K562 (cell line): ENCODE measurements around the gene LZTR1. TPM values are rescaled to one million over a fixed set of nuclear protein-coding genes. Genes with fewer than 3 reads are reported as not detected.

Experiments
- CC2D1A ChIP-seq: fragments of 450-650 bp; IDR thresholded peaks from 2 replicates; pipeline ENCODE4 v1.6.1; 2017; ENCODE audit warnings: mild to moderate bottlenecking
- CREB1 ChIP-seq, 2 experiments: sonication (generic) in 1 of 2; formaldehyde crosslinking in 1 of 2; IDR thresholded peaks; 2 replicates each; pipeline versions ENCODE4 v1.6.1 to v1.8.0; 2012 to 2022; ENCODE audit warnings: inconsistent platforms in 1 of 2, mild to moderate bottlenecking in 1 of 2, missing genetic modification reagents in 1 of 2, moderate library complexity in 1 of 2
- CREM ChIP-seq: IDR thresholded peaks from 2 replicates; pipeline ENCODE4 v1.6.1; 2014; ENCODE audit warnings: antibody characterized with exemption, low read depth
- E2F3 ChIP-seq: fragments of 250-450 bp; sonication (Bioruptor Pico); IDR thresholded peaks from 2 replicates; pipeline ENCODE4 v1.4.0; 2020; ENCODE audit warnings: mild to moderate bottlenecking
- EWSR1 ChIP-seq: fragments of 450-650 bp; IDR thresholded peaks from 2 replicates; pipeline ENCODE4 v1.6.1; 2018; ENCODE audit warnings: borderline replicate concordance, mild to moderate bottlenecking, low read depth, moderate library complexity; ENCODE audit not compliant: partially characterized antibody
- MTF1 ChIP-seq: fragments of 250-450 bp; sonication (Bioruptor Pico); IDR thresholded peaks from 2 replicates; pipeline ENCODE4 v1.9.0; 2021; ENCODE audit warnings: moderate library complexity, mild to moderate bottlenecking, inconsistent platforms, borderline replicate concordance
- NR4A1 ChIP-seq, 2 experiments: fragments of 250-450 bp in 1 of 2; fragments of 450-650 bp in 1 of 2; sonication (Bioruptor Pico) in 1 of 2; IDR thresholded peaks; 2 replicates each; pipeline versions ENCODE4 v1.4.0 to v1.6.1; 2016 to 2020; ENCODE audit warnings: mild to moderate bottlenecking in 2 of 2, missing compliant biosample characterization in 1 of 2, missing genetic modification characterization in 1 of 2, moderate library complexity in 1 of 2
- STAG1 ChIP-seq: sonication (generic); formaldehyde crosslinking; IDR thresholded peaks from 2 replicates; pipeline ENCODE4 v1.5.0; 2020; ENCODE audit warnings: missing genetic modification reagents, borderline replicate concordance
- TGIF2 ChIP-seq: sonication (generic); formaldehyde crosslinking; IDR thresholded peaks from 2 replicates; pipeline ENCODE4 v1.8.1; 2022; ENCODE audit warnings: mild to moderate bottlenecking, missing genetic modification reagents, moderate library complexity
- ZNF277 ChIP-seq: fragments of 250-450 bp; sonication (Bioruptor Pico); IDR thresholded peaks from 2 replicates; pipeline ENCODE4 v1.8.0; 2022; ENCODE audit warnings: inconsistent platforms, mild to moderate bottlenecking, moderate library complexity, borderline replicate concordance
- ZNF668 ChIP-seq: fragments of 250-450 bp; sonication (Bioruptor Pico); IDR thresholded peaks from 2 replicates; pipeline ENCODE4 v1.8.0; 2022; ENCODE audit warnings: mild to moderate bottlenecking, inconsistent platforms
- ZSCAN32 ChIP-seq: fragments of 450-650 bp; formaldehyde crosslinking; IDR thresholded peaks from 2 replicates; pipeline ENCODE4 v1.4.0; 2020; ENCODE audit warnings: mild to moderate bottlenecking, moderate library complexity
- polyA plus RNA-seq, 8 experiments: library from polyadenylated mRNA; depleted of rRNA in 4 of 8; stranded (reverse) in 5 of 8; unstranded in 3 of 8; fragments of >200 nt; fragmentation: Nextera tagmentation in 2 of 8; fragmentation: Illumina TruSeq in 1 of 8; extraction: Ambion mirVana in 2 of 8; extraction: Trizol in 1 of 8; gene quantifications; 2 replicates each; pipeline versions ENCODE4 v1.2.1 to v1.2.3, GENCODE V29; 2011 to 2014; ENCODE audit warnings: inconsistent platforms in 1 of 8, missing spikeins in 1 of 8
- total RNA-seq, 7 experiments: library from RNA; depleted of rRNA in 6 of 7; stranded (reverse); fragments of >200 nt in 6 of 7; fragmentation: Illumina TruSeq in 2 of 7; extraction: Trizol in 2 of 7; gene quantifications; 2 replicates each; pipeline versions ENCODE4 v1.2.1 to v1.2.3, GENCODE V29; 2011 to 2021; ENCODE audit warnings: low replicate concordance in 1 of 7
- TF ChIP-seq, protein P1 (sequence below), 2 experiments: fragments of 200-800 bp in 1 of 2; sonication (Bioruptor generic) in 1 of 2; sonication (generic) in 1 of 2; formaldehyde crosslinking in 1 of 2; IDR thresholded peaks in 1 of 2; conservative IDR thresholded peaks in 1 of 2; 2 replicates each; pipeline versions ENCODE4 v1.5.0 to v1.6.1; 2016 to 2020; ENCODE audit warnings: missing compliant biosample characterization in 1 of 2, missing genetic modification characterization in 1 of 2, missing genetic modification reagents in 1 of 2
- TF ChIP-seq, protein P2 (sequence below): sonication (generic); formaldehyde crosslinking; IDR thresholded peaks from 2 replicates; pipeline ENCODE4 v1.8.1; 2023; ENCODE audit warnings: mild to moderate bottlenecking, missing genetic modification reagents
- TF ChIP-seq, protein P3 (sequence below): sonication (generic); formaldehyde crosslinking; IDR thresholded peaks from 2 replicates; pipeline ENCODE4 v1.8.0; 2023; ENCODE audit warnings: mild to moderate bottlenecking, missing genetic modification reagents
- TF ChIP-seq, protein P4 (sequence below): fragments of 450-650 bp; formaldehyde crosslinking; conservative IDR thresholded peaks from 2 replicates; pipeline ENCODE4 v1.4.0; 2022; ENCODE audit warnings: mild to moderate bottlenecking, missing genetic modification characterization

LZTR1 gene
- total and polyA plus RNA-seq, 9 of the 15 experiments (the other 6 are each of a cell fraction or from before 2014, with no cell fraction given) = 2.2 to 135 (median 63.0) TPM

DNA sequence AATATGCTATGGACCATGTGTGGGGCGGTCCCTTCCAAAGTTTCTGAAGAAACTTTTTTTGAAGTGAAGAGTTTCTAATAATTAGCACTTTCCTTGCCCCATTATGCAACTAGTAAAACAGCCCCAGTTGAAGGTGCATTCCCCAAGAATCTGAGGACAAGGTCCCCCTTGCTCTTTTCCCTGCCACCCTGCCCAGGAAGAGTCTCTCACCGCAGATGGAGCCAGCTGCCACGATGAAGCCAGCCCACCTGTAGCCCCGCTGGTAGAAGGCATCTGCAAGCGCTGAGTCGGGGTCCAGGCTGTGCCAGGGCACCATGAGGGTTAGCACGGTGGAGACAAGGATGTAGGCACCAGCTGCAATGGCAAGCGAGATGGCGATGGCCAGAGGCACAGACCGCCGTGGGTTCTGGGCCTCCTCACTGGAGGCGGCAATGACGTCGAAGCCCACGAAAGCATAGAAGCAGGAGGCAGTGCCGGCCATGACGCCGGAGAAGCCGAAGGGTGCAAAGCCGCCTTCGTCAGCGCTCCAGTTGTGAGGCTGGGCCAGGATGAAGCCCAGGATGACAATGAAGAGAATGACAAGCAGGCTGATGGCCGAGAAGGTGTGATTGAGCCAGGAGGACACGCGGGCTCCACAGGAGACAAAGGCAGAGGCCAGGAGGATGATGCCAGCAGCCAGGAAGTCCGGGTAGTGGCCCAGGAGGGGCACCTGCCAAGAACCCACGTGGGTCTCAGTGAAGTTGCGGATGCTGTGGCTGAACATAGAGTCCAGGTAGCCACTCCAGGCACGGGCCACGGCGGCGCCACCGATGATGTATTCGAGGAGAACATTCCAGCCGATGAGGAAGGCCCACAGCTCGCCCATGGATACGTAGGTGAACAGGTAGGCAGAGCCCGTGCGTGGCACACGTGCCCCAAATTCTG is 48.8 kb downstream of the LZTR1 start (continued):
- TF ChIP-seq, protein P1, sequence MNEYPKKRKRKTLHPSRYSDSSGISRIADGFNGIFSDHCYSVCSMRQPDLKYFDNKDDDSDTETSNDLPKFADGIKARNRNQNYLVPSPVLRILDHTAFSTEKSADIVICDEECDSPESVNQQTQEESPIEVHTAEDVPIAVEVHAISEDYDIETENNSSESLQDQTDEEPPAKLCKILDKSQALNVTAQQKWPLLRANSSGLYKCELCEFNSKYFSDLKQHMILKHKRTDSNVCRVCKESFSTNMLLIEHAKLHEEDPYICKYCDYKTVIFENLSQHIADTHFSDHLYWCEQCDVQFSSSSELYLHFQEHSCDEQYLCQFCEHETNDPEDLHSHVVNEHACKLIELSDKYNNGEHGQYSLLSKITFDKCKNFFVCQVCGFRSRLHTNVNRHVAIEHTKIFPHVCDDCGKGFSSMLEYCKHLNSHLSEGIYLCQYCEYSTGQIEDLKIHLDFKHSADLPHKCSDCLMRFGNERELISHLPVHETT (CRISPR knock-in tag; conservative IDR thresholded peaks at IDR 0.05 in 1 of 2, IDR thresholded peaks at IDR 0.05 in 1 of 2) = no peak; a peak in 1 of 4 replicates
- TF ChIP-seq CC2D1A (no peak), CREB1 (IDR thresholded peaks at IDR 0.05) (no peak), CREB1 (CRISPR knock-in tag; IDR thresholded peaks at IDR 0.05) (no peak), MTF1 (CRISPR knock-in tag) (0 out of 2 replicates have a peak, but pooled peaks have one; percentile 39), CREM (0 out of 2 replicates have a peak, but pooled peaks have one; percentile 34), E2F3 (CRISPR knock-in tag) (0 out of 2 replicates have a peak, but pooled peaks have one; percentile 64), STAG1 (CRISPR knock-in tag) (peak; percentile 50; the same call in 1 of the 2 replicates), EWSR1 (no peak), ZNF668 (no peak), TGIF2 (CRISPR knock-in tag) (no peak), NR4A1 (CRISPR knock-in tag; IDR thresholded peaks at IDR 0.05) (peak; percentile 74; the same call in 1 of the 2 replicates), NR4A1 (tag; IDR thresholded peaks at IDR 0.05) (no peak), ZNF277 (CRISPR knock-in tag) (0 out of 2 replicates have a peak, but pooled peaks have one; percentile 74), ZSCAN32 (CRISPR knock-in tag) (0 out of 2 replicates have a peak, but pooled peaks have one; percentile 5)
- TF ChIP-seq, protein P2, sequence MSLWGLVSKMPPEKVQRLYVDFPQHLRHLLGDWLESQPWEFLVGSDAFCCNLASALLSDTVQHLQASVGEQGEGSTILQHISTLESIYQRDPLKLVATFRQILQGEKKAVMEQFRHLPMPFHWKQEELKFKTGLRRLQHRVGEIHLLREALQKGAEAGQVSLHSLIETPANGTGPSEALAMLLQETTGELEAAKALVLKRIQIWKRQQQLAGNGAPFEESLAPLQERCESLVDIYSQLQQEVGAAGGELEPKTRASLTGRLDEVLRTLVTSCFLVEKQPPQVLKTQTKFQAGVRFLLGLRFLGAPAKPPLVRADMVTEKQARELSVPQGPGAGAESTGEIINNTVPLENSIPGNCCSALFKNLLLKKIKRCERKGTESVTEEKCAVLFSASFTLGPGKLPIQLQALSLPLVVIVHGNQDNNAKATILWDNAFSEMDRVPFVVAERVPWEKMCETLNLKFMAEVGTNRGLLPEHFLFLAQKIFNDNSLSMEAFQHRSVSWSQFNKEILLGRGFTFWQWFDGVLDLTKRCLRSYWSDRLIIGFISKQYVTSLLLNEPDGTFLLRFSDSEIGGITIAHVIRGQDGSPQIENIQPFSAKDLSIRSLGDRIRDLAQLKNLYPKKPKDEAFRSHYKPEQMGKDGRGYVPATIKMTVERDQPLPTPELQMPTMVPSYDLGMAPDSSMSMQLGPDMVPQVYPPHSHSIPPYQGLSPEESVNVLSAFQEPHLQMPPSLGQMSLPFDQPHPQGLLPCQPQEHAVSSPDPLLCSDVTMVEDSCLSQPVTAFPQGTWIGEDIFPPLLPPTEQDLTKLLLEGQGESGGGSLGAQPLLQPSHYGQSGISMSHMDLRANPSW = 0 out of 2 replicates have a peak, but pooled peaks have one; percentile 57
- TF ChIP-seq, protein P3, sequence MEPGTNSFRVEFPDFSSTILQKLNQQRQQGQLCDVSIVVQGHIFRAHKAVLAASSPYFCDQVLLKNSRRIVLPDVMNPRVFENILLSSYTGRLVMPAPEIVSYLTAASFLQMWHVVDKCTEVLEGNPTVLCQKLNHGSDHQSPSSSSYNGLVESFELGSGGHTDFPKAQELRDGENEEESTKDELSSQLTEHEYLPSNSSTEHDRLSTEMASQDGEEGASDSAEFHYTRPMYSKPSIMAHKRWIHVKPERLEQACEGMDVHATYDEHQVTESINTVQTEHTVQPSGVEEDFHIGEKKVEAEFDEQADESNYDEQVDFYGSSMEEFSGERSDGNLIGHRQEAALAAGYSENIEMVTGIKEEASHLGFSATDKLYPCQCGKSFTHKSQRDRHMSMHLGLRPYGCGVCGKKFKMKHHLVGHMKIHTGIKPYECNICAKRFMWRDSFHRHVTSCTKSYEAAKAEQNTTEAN = no peak
- TF ChIP-seq, protein P4, sequence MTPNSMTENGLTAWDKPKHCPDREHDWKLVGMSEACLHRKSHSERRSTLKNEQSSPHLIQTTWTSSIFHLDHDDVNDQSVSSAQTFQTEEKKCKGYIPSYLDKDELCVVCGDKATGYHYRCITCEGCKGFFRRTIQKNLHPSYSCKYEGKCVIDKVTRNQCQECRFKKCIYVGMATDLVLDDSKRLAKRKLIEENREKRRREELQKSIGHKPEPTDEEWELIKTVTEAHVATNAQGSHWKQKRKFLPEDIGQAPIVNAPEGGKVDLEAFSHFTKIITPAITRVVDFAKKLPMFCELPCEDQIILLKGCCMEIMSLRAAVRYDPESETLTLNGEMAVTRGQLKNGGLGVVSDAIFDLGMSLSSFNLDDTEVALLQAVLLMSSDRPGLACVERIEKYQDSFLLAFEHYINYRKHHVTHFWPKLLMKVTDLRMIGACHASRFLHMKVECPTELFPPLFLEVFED (CRISPR knock-in tag) = peak; percentile 60; the same call in 1 of the 2 replicates
